Astrocyte (in vitro differentiated cells and primary cell): Measurements from ENCODE around the gene MEN1.

Experiments
- EZH2 ChIP-seq: IDR thresholded peaks from 2 replicates; pipeline ENCODE4 v1.6.1; 2012; ENCODE audit warnings: mild to moderate bottlenecking, low read length, inconsistent platforms; ENCODE audit not compliant: insufficient read depth
- TF ChIP-seq, protein P1 (sequence below): IDR thresholded peaks from 2 replicates; pipeline ENCODE4 v1.5.1; 2011; ENCODE audit warnings: low read depth, mild to moderate bottlenecking, inconsistent platforms, low read length, moderate library complexity; ENCODE audit not compliant: insufficient read depth

- TF ChIP-seq EZH2, result no peak
- TF ChIP-seq, protein P1, sequence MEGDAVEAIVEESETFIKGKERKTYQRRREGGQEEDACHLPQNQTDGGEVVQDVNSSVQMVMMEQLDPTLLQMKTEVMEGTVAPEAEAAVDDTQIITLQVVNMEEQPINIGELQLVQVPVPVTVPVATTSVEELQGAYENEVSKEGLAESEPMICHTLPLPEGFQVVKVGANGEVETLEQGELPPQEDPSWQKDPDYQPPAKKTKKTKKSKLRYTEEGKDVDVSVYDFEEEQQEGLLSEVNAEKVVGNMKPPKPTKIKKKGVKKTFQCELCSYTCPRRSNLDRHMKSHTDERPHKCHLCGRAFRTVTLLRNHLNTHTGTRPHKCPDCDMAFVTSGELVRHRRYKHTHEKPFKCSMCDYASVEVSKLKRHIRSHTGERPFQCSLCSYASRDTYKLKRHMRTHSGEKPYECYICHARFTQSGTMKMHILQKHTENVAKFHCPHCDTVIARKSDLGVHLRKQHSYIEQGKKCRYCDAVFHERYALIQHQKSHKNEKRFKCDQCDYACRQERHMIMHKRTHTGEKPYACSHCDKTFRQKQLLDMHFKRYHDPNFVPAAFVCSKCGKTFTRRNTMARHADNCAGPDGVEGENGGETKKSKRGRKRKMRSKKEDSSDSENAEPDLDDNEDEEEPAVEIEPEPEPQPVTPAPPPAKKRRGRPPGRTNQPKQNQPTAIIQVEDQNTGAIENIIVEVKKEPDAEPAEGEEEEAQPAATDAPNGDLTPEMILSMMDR, result no peak
Observed at GRCh38 chr11:64833509-64833908, 23.2 kb upstream of the MEN1 start.
